Head of caudate nucleus (tissue), 42 donors: ENCODE measurements around the gene MBIP.
"Not testable (repeated sequence)": the region's sequence is repeated elsewhere in the genome, so short reads cannot be mapped to it uniquely, and the experiment has no call there.

ENCODE experiments used
- DNase-seq, 42 donors: peaks; one replicate each; pipeline versions ENCODE4 v3.0.0 to v3.0.0-alpha.2; 2020 to 2021; ENCODE audit warnings: mixed read lengths in 7 of 42
- intact Hi-C: fragments of 100-400 bp; cut with DNase I; formaldehyde crosslinking; loops from one replicate; pipeline ENCODE4 v1.15.0; 2022

Gene MBIP

GRCh38 chr14:36320200-36320896 is at the start of gene MBIP:
Gene MBIP (minus strand): TSS chr14:36320637. CDS start chr14:36320588, 49 bp downstream.
- intact Hi-C loops = no loop called here
- DNase-seq = peak; percentile 81 to 98 (median 93)

- DNase-seq = no peak
- intact Hi-C loops = no loop called here
Measured at GRCh38 chr14:36367985-36368774, 47.7 kb upstream of the MBIP start.

GRCh38 chr14:36365766-36366165 is 45.3 kb upstream of the MBIP start:
- intact Hi-C loops = no loop called here
- no peak for DNase-seq

GRCh38 chr14:36363704-36364103 is 43.3 kb upstream of the MBIP start:
- no peak for DNase-seq

GRCh38 chr14:36362648-36363047 is 42.2 kb upstream of the MBIP start:
- intact Hi-C loops = no loop called here
- DNase-seq = no peak

More at GRCh38 chr14:36363704-36364103, 43.3 kb upstream of the MBIP start:
- intact Hi-C loops = no loop called here

- DNase-seq = no peak
- intact Hi-C loops = no loop called here
Measured at GRCh38 chr14:36361210-36361853, 40.9 kb upstream of the MBIP start.

- no peak for DNase-seq
- intact Hi-C loops = no loop called here
Measured at GRCh38 chr14:36356862-36357261, 36.4 kb upstream of the MBIP start.

- intact Hi-C loops = no loop called here
- DNase-seq = no peak
Measured at GRCh38 chr14:36346052-36346451, 25.6 kb upstream of the MBIP start.

- no peak for DNase-seq
- intact Hi-C loops = no loop called here
Measured at GRCh38 chr14:36344211-36344610, 23.8 kb upstream of the MBIP start.

- DNase-seq, intact Hi-C loops: not testable (repeated sequence)
Measured at GRCh38 chr14:36341811-36342210, 21.4 kb upstream of the MBIP start.

GRCh38 chr14:36340276-36340890 is 19.9 kb upstream of the MBIP start:
- intact Hi-C loops = no loop called here
- no peak for DNase-seq

GRCh38 chr14:36339816-36340215 is 19.4 kb upstream of the MBIP start:
- intact Hi-C loops = no loop called here
- no peak for DNase-seq

- intact Hi-C loops = no loop called here
- no peak for DNase-seq
Measured at GRCh38 chr14:36333119-36333518, 12.7 kb upstream of the MBIP start.

- DNase-seq, intact Hi-C loops: not testable (repeated sequence)
Measured at GRCh38 chr14:36327573-36327972, 7.1 kb upstream of the MBIP start.

GRCh38 chr14:36325853-36326252 is 5.4 kb upstream of the MBIP start:
- no peak for DNase-seq
- intact Hi-C loops = no loop called here

GRCh38 chr14:36324897-36325296 is 4.5 kb upstream of the MBIP start:
- intact Hi-C loops = no loop called here
- no peak for DNase-seq

GRCh38 chr14:36320897-36321381 is 502 bp upstream of the MBIP start:
- DNase-seq = peak in 6 of 42 donors; percentile 2 to 31 (median 12)
- intact Hi-C loops = no loop called here

GRCh38 chr14:36319899-36320199 is 588 bp downstream of the MBIP start:
- intact Hi-C loops = no loop called here
- no peak for DNase-seq

GRCh38 chr14:36317650-36318049 is 2.8 kb downstream of the MBIP start:
- no peak for DNase-seq
- intact Hi-C loops = no loop called here

- intact Hi-C loops = no loop called here
- DNase-seq = no peak
Measured at GRCh38 chr14:36316131-36316530, 4.3 kb downstream of the MBIP start.
